ENCODE results near the gene UAP1L1. TPM values are rescaled to one million over a fixed set of nuclear protein-coding genes. Genes with fewer than 3 reads are reported as not detected.

UAP1L1 gene
- polyA plus RNA-seq, 1 donor (not counting 4 experiments of a cell fraction or from before 2014, with no cell fraction given): 2.7 TPM

DNA sequence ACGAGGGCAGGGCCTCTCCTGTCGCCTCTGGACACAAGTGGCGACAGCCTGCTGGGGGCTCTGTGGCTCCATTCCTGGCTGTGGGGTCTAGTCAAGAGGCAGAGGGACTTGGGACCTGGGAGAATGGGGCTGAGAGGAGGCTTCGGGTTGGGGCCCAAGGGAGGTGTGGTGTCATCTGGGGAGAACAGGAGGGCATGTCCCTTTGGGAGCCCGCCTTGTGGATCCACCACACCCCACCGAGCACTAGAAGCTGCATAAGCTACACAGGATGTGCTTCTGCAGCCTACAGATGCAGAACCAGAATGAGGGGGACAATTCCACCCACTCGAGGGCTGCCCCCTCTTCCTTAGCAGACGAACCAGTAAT lies 5.6 kb downstream of the UAP1L1 start:
- Histone ChIP-seq H3K9me1 (ENCODE audit: control insufficient read depth, extremely low read depth, insufficient read depth, low read length) (peaks cover 2% of the 10 kb centered on the region), H3K4me3 (ENCODE audit: control insufficient read depth in 2 of 3, extremely low read depth in 1 of 3, insufficient read depth in 2 of 3, low read depth in 1 of 3, low read length in 3 of 3) (no peak overlapping the region), H3K79me2 (ENCODE audit: control insufficient read depth, insufficient read depth, low read length) (peaks cover 3% of the 10 kb centered on the region), H3K27ac (ENCODE audit: control insufficient read depth, insufficient read depth, low read length) (peak overlapping the region; percentile 90), H3K4me1 (ENCODE audit: control insufficient read depth, extremely low read depth, insufficient read depth, low read length) (peaks cover 50% of the 10 kb centered on the region), H3K36me3 (ENCODE audit: control insufficient read depth in 2 of 2, extremely low read depth in 1 of 2, insufficient read depth in 2 of 2, low read length in 2 of 2) (peaks cover 3 to 7% of the 10 kb centered on the region in 2 experiments), H3K27me3 (ENCODE audit: control insufficient read depth, extremely low read depth, insufficient read depth, low read length) (no peaks in the 10 kb centered on the region), H3K4me2 (ENCODE audit: control insufficient read depth, extremely low read depth, insufficient read depth, low read depth, low read length) (peak overlapping the region; percentile 34), H2AFZ (ENCODE audit: control insufficient read depth, low read length) (no peak overlapping the region), H3K9me3 (ENCODE audit: control insufficient read depth, low read depth, low read length) (no peaks in the 10 kb centered on the region), H3K9ac (ENCODE audit: control insufficient read depth, extremely low read depth, insufficient read depth, low read length) (no peak overlapping the region), H4K20me1 (ENCODE audit: control insufficient read depth, extremely low read depth, insufficient read depth, low read length) (no peaks in the 10 kb centered on the region)
- dilution Hi-C loops (cut with MboI; ENCODE audit: extremely low pct_ligation_motif_present, low sequenced_read_pairs): no loop called here
- DNase-seq (ENCODE audit: low read depth, low spot score): no peak
- no peak for FAIRE-seq
- no peak for TF ChIP-seq EZH2 (IDR thresholded peaks at IDR 0.05; ENCODE audit: low read length)
- TF ChIP-seq, protein P1, sequence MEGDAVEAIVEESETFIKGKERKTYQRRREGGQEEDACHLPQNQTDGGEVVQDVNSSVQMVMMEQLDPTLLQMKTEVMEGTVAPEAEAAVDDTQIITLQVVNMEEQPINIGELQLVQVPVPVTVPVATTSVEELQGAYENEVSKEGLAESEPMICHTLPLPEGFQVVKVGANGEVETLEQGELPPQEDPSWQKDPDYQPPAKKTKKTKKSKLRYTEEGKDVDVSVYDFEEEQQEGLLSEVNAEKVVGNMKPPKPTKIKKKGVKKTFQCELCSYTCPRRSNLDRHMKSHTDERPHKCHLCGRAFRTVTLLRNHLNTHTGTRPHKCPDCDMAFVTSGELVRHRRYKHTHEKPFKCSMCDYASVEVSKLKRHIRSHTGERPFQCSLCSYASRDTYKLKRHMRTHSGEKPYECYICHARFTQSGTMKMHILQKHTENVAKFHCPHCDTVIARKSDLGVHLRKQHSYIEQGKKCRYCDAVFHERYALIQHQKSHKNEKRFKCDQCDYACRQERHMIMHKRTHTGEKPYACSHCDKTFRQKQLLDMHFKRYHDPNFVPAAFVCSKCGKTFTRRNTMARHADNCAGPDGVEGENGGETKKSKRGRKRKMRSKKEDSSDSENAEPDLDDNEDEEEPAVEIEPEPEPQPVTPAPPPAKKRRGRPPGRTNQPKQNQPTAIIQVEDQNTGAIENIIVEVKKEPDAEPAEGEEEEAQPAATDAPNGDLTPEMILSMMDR (optimal IDR thresholded peaks at IDR 0.05 in 1 of 3, IDR thresholded peaks at IDR 0.05 in 1 of 3, conservative IDR thresholded peaks at IDR 0.05 in 1 of 3; ENCODE audit: extremely low read depth in 1 of 3, insufficient read depth in 2 of 3, low read length in 3 of 3): no peak

DNA sequence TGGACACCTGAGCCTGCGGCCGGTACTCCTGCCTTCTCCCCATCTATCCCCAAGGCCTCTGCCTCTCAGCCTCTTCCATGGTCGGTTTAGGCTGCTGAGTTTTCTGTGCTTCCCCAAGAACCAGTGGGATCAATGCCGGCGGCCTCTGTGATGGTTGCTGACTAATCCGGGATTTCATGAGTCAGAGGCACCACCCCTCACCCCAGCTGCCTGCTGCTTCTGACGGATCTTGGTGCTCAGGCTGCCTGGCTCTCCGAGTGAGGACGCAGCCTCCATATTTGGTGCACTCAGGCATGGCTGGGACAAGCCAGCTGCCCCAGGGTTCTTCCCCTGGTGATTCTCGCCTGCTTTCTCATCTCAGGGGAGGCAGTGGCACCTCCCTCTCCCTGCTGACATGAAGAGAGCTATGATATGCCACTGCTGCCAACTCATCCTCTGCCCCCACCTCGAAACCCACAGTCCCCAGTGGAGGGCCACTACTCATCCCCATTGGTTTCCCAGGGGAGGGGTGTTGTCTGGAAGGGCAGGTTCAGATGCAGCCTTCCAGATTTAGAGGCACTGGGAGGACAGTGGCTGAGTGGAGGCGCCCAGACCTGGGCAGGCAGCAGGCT lies 6.2 kb downstream of the UAP1L1 start:
- dilution Hi-C loops (cut with MboI; ENCODE audit: extremely low pct_ligation_motif_present, low sequenced_read_pairs): no loop called here
- peak; percentile 89 for FAIRE-seq
- H3K9ac ChIP-seq (ENCODE audit: control insufficient read depth, extremely low read depth, insufficient read depth, low read length): peak overlapping the region; percentile 58

More for the DNA sequence above, 6.2 kb downstream of the UAP1L1 start:
- peak overlapping the region; percentile 90 for H3K27ac ChIP-seq (ENCODE audit: control insufficient read depth, insufficient read depth, low read length)
- peaks cover 3% of the 10 kb centered on the region for H3K79me2 ChIP-seq (ENCODE audit: control insufficient read depth, insufficient read depth, low read length)
- no peak overlapping the region for H3K4me3 ChIP-seq (ENCODE audit: control insufficient read depth in 2 of 3, extremely low read depth in 1 of 3, insufficient read depth in 2 of 3, low read depth in 1 of 3, low read length in 3 of 3)
- no peaks in the 10 kb centered on the region for H3K9me3 ChIP-seq (ENCODE audit: control insufficient read depth, low read depth, low read length)
- peaks cover 2% of the 10 kb centered on the region for H3K9me1 ChIP-seq (ENCODE audit: control insufficient read depth, extremely low read depth, insufficient read depth, low read length)
- TF ChIP-seq, protein P1 (optimal IDR thresholded peaks at IDR 0.05 in 1 of 3, IDR thresholded peaks at IDR 0.05 in 1 of 3, conservative IDR thresholded peaks at IDR 0.05 in 1 of 3; ENCODE audit: extremely low read depth in 1 of 3, insufficient read depth in 2 of 3, low read length in 3 of 3): no peak
- no peak for TF ChIP-seq EZH2 (IDR thresholded peaks at IDR 0.05; ENCODE audit: low read length)
- H3K4me2 ChIP-seq (ENCODE audit: control insufficient read depth, extremely low read depth, insufficient read depth, low read depth, low read length): peak overlapping the region; percentile 42
- peak; percentile 85 for DNase-seq (ENCODE audit: low read depth, low spot score)
- H3K36me3 ChIP-seq (ENCODE audit: control insufficient read depth in 2 of 2, extremely low read depth in 1 of 2, insufficient read depth in 2 of 2, low read length in 2 of 2): peaks cover 3 to 7% of the 10 kb centered on the region in 2 experiments
- peaks cover 48% of the 10 kb centered on the region for H3K4me1 ChIP-seq (ENCODE audit: control insufficient read depth, extremely low read depth, insufficient read depth, low read length)
- H4K20me1 ChIP-seq (ENCODE audit: control insufficient read depth, extremely low read depth, insufficient read depth, low read length): no peaks in the 10 kb centered on the region
- no peaks in the 10 kb centered on the region for H3K27me3 ChIP-seq (ENCODE audit: control insufficient read depth, extremely low read depth, insufficient read depth, low read length)
- H2AFZ ChIP-seq (ENCODE audit: control insufficient read depth, low read length): no peak overlapping the region

Measured in keratinocyte (primary cell).